ENCODE data around the gene ENOX2. TPM values are rescaled to one million over a fixed set of nuclear protein-coding genes. Genes with fewer than 3 reads are reported as not detected.

Gene ENOX2
- total RNA-seq, 1 experiment from 2014 or later = 12.9 TPM

- ATAC-seq (peak; percentile 67), DNase-seq (ENCODE audit: low read depth, low spot score) (peak; percentile 6)
- Histone ChIP-seq H3K9me3 (ENCODE audit: control insufficient read depth in 1 of 2, insufficient read depth in 1 of 2, low read depth in 1 of 2, low read length in 2 of 2) (no peaks in the 10 kb centered on the region), H2AFZ (ENCODE audit: low read depth, low read length, poor library complexity, severe bottlenecking) (no peak overlapping the region), H3K4me1 (ENCODE audit: control insufficient read depth in 1 of 2, insufficient read depth in 2 of 2, low read length in 2 of 2) (peaks cover 3 to 30% of the 10 kb centered on the region in 2 experiments), H3K36me3 (ENCODE audit: control insufficient read depth in 1 of 2, insufficient read depth in 2 of 2, low read length in 2 of 2) (no peaks in the 10 kb centered on the region), H3K9ac (ENCODE audit: low read length) (no peak overlapping the region), H4K20me1 (ENCODE audit: insufficient read depth) (no peaks in the 10 kb centered on the region), H3K4me3 (replicated peaks in 1 of 2; ENCODE audit: low read depth in 1 of 2, low read length in 2 of 2) (peak overlapping the region in 1 of 2 experiments; percentile 18; a peak in 1 of 4 replicates), H3K27ac (ENCODE audit: low read depth, low read length) (no peak overlapping the region), H3K9me2 (ENCODE audit: insufficient read depth) (no peaks in the 10 kb centered on the region), H3K27me3 (ENCODE audit: insufficient read depth, low read length) (no peaks in the 10 kb centered on the region), H3K4me2 (ENCODE audit: low read length) (peak overlapping the region; percentile 57), H3K79me2 (ENCODE audit: insufficient read depth, low read length) (no peaks in the 10 kb centered on the region)
- POLR2A ChIA-PET = no interaction called here
- 0 out of 2 replicates have a peak, but pooled peaks have one; percentile 11 for TF ChIP-seq SP1 (IDR thresholded peaks at IDR 0.05; ENCODE audit: low read depth)
- TF ChIP-seq, protein P1, sequence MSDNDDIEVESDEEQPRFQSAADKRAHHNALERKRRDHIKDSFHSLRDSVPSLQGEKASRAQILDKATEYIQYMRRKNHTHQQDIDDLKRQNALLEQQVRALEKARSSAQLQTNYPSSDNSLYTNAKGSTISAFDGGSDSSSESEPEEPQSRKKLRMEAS (IDR thresholded peaks at IDR 0.05) = no peak
- no peak for TF ChIP-seq TCF7L2 (IDR thresholded peaks at IDR 0.05; ENCODE audit: borderline replicate concordance, extremely low read depth, insufficient read depth, insufficient read length)
- no peak for TF ChIP-seq ZBTB33 (IDR thresholded peaks at IDR 0.05; ENCODE audit: extremely low read depth, insufficient replicate concordance, low read length)
- TF ChIP-seq JUND (IDR thresholded peaks at IDR 0.05) = peak; percentile 20; the same call in 1 of the 2 replicates
- no peak for TF ChIP-seq SRF (IDR thresholded peaks at IDR 0.05; ENCODE audit: low read depth)
- no peak for TF ChIP-seq REST (IDR thresholded peaks at IDR 0.05; ENCODE audit: low read depth)
- 0 out of 2 replicates have a peak, but pooled peaks have one; percentile 37 for TF ChIP-seq FOSL1 (IDR thresholded peaks at IDR 0.05; ENCODE audit: low read depth)
- RAD21 ChIA-PET (ENCODE audit: low non-redundant PET in 1 of 2, low total read pairs in 2 of 2, uncharacterized antibody in 2 of 2, unreplicated experiment in 2 of 2) = no interaction called here
- BruUV-seq (replicated peaks) = no TSS peak
- CTCF ChIA-PET = no interaction called here
- intact Hi-C loops (cut with micrococcal nuclease) = no loop called here
These were observed 132.4 kb downstream of the ENOX2 start for GRCh38 chrX:130770615-130771014.

All from HCT116 (cell line).